ENCODE data around the gene FAM53B. TPM values are rescaled to one million over a fixed set of nuclear protein-coding genes. Genes with fewer than 3 reads are reported as not detected.

The FAM53B gene
- polyA plus RNA-seq, 1 of the 3 experiments (the other 2 are of a cell fraction) = 5.6 TPM

GRCh38 chr10:124663228-124663627, 81.0 kb downstream of the FAM53B start:
- Histone ChIP-seq H3K9me3 (no peaks in the 10 kb centered on the region), H3K27ac (ENCODE audit: low read depth in 2 of 2, low read length in 1 of 2) (no peak overlapping the region; a peak in 1 of 4 replicates), H4K20me1 (ENCODE audit: insufficient read depth) (peaks cover 7% of the 10 kb centered on the region; the same call in 1 of the 2 replicates), H3K36me3 (replicated peaks in 1 of 2; ENCODE audit: control insufficient read depth in 1 of 2, insufficient read depth in 2 of 2, low read length in 1 of 2) (peaks cover 0 to 2% of the 10 kb centered on the region in 2 experiments), H3K4me3 (ENCODE audit: low read depth in 2 of 2, low read length in 1 of 2) (no peak overlapping the region), H2AFZ (ENCODE audit: low read depth) (no peak overlapping the region), H3K9ac (no peak overlapping the region), H3K4me2 (no peak overlapping the region), H3K79me2 (ENCODE audit: insufficient read depth) (0 out of 2 replicates have a peak, but pooled peaks cover 5% of the 10 kb centered on the region), H3K4me1 (ENCODE audit: control insufficient read depth in 1 of 2, insufficient read depth in 2 of 2, low read depth in 1 of 2, low read length in 1 of 2) (peaks cover 0 to 25% of the 10 kb centered on the region in 2 experiments; a peak in 1 of 4 replicates), H3K9me2 (no peaks in the 10 kb centered on the region), H3K27me3 (ENCODE audit: insufficient read depth) (no peaks in the 10 kb centered on the region), H3F3A (replicated peaks; ENCODE audit: insufficient read depth) (no peaks in the 10 kb centered on the region)
- CTCF ChIA-PET = interaction anchor here (1.6 to 3.1 kb wide), 2 partner anchors 14 to 16 kb away, joined by 3 to 9 read pairs; no protein-coding TSS in a partner anchor
- WGBS (ENCODE audit: low lambda C conversion rate) = 91% methylated on average over 6 of the region's 8 CpGs
- DNase-seq = no peak
- POLR2A ChIA-PET = no interaction called here
- TF ChIP-seq CTCF (IDR thresholded peaks at IDR 0.05) (no peak), RXRA (IDR thresholded peaks at IDR 0.05; ENCODE audit: borderline replicate concordance, low read depth) (no peak), USF1 (IDR thresholded peaks at IDR 0.05; ENCODE audit: borderline replicate concordance, low read depth) (no peak), TAF1 (IDR thresholded peaks at IDR 0.05; ENCODE audit: borderline replicate concordance, low read depth, low read length) (no peak), NFIC (IDR thresholded peaks at IDR 0.05; ENCODE audit: borderline replicate concordance) (no peak), SIN3A (IDR thresholded peaks at IDR 0.05; ENCODE audit: borderline replicate concordance, low read depth, low read length) (no peak), MEF2A (IDR thresholded peaks at IDR 0.05; ENCODE audit: borderline replicate concordance, low read depth) (no peak), CHD2 (IDR thresholded peaks at IDR 0.05; ENCODE audit: low read length, partially characterized antibody) (no peak)

GRCh38 chr10:124661660-124662180, 82.5 kb downstream of the FAM53B start:
- no peak overlapping the region for H2AFZ ChIP-seq (ENCODE audit: low read depth)
- H4K20me1 ChIP-seq (ENCODE audit: insufficient read depth) = peaks cover 13% of the 10 kb centered on the region; the same call in 1 of the 2 replicates
- H3K4me3 ChIP-seq (ENCODE audit: low read depth in 2 of 2, low read length in 1 of 2) = no peak overlapping the region
- no peak for TF ChIP-seq RFX5 (IDR thresholded peaks at IDR 0.05; ENCODE audit: low read length)
- no peak for TF ChIP-seq EZH2phosphoT487 (IDR thresholded peaks at IDR 0.05; ENCODE audit: borderline replicate concordance, low read depth)
- no peak for TF ChIP-seq MAX (IDR thresholded peaks at IDR 0.05; ENCODE audit: low read depth)
- no peak for TF ChIP-seq PBX3 (IDR thresholded peaks at IDR 0.05)
- TF ChIP-seq TAF1 (IDR thresholded peaks at IDR 0.05; ENCODE audit: borderline replicate concordance, low read depth, low read length) = no peak
- TF ChIP-seq FOXJ3 (CRISPR knock-in tag; IDR thresholded peaks at IDR 0.05) = no peak
- no peak for TF ChIP-seq USF1 (IDR thresholded peaks at IDR 0.05; ENCODE audit: borderline replicate concordance, low read depth)
- no peak for DNase-seq
- H3K9me3 ChIP-seq = no peaks in the 10 kb centered on the region
- H3K4me2 ChIP-seq = no peak overlapping the region
- peaks cover 0 to 2% of the 10 kb centered on the region in 2 experiments for H3K36me3 ChIP-seq (replicated peaks in 1 of 2; ENCODE audit: control insufficient read depth in 1 of 2, insufficient read depth in 2 of 2, low read length in 1 of 2)
- 0 out of 2 replicates have a peak, but pooled peaks cover 5% of the 10 kb centered on the region for H3K79me2 ChIP-seq (ENCODE audit: insufficient read depth)
- ChIA-PET POLR2A (no interaction called here), CTCF (interaction anchor here (3.1 kb wide), 1 partner anchor 13 kb away, joined by 9 read pairs; no protein-coding TSS in a partner anchor)
- 97% methylated on average over 7 of the region's 9 CpGs for WGBS (ENCODE audit: low lambda C conversion rate)
- no peaks in the 10 kb centered on the region for H3K9me2 ChIP-seq
- no peak overlapping the region for H3K9ac ChIP-seq
- peaks cover 0 to 10% of the 10 kb centered on the region in 2 experiments; a peak in 1 of 4 replicates for H3K4me1 ChIP-seq (ENCODE audit: control insufficient read depth in 1 of 2, insufficient read depth in 2 of 2, low read depth in 1 of 2, low read length in 1 of 2)
- no peaks in the 10 kb centered on the region for H3K27me3 ChIP-seq (ENCODE audit: insufficient read depth)
- H3K27ac ChIP-seq (ENCODE audit: low read depth in 2 of 2, low read length in 1 of 2) = no peak overlapping the region; a peak in 1 of 4 replicates
- H3F3A ChIP-seq (replicated peaks; ENCODE audit: insufficient read depth) = no peaks in the 10 kb centered on the region
